Left colon (tissue), 2 donors: ENCODE results near the gene NSD1. TPM values are rescaled to one million over a fixed set of nuclear protein-coding genes. Genes with fewer than 3 reads are reported as not detected.
"Not testable (repeated sequence)": the region's sequence is repeated elsewhere in the genome, so short reads cannot be mapped to it uniquely, and the experiment has no call there.

Source experiments
- ATAC-seq: fragments of 200-7000 bp; cut with Tn5 transposase; one replicate; pipeline ENCODE4 v1.9.1; 2020; ENCODE audit warnings: mild to moderate bottlenecking, moderate library complexity
- DNase-seq, 2 donors: peaks; one replicate each; pipeline ENCODE4 v3.0.0-alpha.2; 2020
- intact Hi-C, 2 donors: fragments of 100-400 bp; cut with DNase I in 1 of 2; cut with micrococcal nuclease in 1 of 2; formaldehyde crosslinking; loops; one replicate each; pipeline versions ENCODE4 v1.11.2 to v1.14.0; 2022; cut with DNase I, micrococcal nuclease
- total RNA-seq, 2 donors: library from RNA; stranded (reverse); fragmentation: NEBNext Ultra II Directional; extraction: Animal tissue kit (Norgen Biotek cat#: 25700); gene quantifications; one replicate each; pipeline ENCODE4 v1.2.1, GENCODE V29; 2021
- donor health status: DM: no; HTN: no; CAD: no.
- donor health status: DM: yes; HTN: yes; CAD: no.

NSD1 gene
- total RNA-seq, 2 donors from 2014 or later, result 55.6 to 65.8 TPM

DNA sequence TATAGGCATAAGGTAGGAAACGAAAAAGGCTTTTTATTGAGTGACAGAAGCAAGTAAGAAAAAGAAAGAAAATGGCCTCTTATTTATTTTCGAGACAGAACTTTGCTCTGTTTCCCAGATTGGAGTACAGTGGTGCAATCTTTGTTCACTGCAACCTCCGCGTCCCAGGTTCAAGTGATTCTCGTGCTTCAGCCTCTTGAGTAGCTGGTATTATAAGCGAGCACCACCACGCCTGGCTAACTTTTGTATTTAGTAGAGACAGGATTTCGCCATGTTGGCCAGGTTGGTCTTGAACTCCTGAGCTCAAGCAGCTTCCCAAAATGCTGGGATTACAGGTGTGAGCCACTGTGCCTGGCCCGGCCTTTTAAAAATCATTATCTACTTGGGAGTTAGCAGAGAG lies 70.7 kb downstream of the NSD1 start:
- ATAC-seq (no peak), DNase-seq (no peak)
- intact Hi-C loops, result no loop called here

DNA sequence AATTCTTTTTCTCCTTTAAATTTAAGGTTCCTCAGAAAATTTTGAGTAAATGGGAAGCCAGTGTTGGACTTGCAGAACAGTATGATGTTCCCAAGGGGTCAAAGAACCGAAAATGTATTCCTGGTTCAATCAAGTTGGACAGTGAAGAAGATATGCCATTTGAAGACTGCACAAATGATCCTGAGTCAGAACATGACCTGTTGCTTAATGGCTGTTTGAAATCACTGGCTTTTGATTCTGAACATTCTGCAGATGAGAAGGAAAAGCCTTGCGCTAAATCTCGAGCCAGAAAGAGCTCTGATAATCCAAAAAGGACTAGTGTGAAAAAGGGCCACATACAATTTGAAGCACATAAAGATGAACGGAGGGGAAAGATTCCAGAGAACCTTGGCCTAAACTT lies 76.0 kb downstream of the NSD1 start:
- ATAC-seq, result no peak
- no peak for DNase-seq
- intact Hi-C loops, result no loop called here

DNA sequence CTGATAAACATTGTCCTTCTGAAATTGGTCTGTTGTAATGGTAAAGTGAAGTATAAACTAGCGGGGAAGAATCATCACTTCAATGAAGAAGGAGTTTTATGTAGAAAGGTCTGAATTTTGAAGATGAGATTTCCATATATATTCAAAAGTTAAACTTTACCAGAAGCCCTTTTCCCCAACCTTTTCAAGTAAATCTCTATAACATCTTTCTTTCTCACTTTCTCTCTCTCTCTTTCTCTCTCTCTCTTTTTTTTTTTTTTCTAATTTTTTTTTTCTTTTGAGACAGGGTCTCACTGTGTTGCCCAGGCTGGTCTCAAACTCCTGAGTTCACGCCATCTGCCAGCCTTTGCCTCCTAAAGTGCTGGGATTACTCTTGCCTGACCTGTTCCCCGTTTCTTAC lies 78.7 kb downstream of the NSD1 start:
- no peak for ATAC-seq
- DNase-seq, result no peak
- intact Hi-C loops, result no loop called here

DNA sequence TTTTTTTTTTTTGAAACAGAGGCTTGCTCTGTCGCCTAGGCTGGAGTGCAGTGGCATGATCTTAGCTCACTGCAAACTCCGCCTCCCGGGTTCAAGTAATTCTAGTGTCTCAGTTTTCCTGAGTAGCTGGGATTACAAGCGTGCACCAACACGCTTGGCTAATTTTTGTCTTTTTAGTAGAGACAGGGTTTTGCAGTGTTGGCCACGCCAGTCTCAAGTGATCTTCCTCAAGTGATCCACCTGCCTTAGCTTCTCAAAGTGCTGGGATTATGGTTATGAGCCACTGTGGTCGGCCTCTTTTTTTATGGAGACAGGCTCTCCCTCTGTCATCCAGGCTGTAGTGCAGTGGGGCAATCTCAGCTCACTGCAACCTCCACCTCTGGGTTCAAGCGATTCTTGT lies 87.0 kb downstream of the NSD1 start:
- ATAC-seq (no peak), DNase-seq (no peak)
- intact Hi-C loops, result no loop called here

DNA sequence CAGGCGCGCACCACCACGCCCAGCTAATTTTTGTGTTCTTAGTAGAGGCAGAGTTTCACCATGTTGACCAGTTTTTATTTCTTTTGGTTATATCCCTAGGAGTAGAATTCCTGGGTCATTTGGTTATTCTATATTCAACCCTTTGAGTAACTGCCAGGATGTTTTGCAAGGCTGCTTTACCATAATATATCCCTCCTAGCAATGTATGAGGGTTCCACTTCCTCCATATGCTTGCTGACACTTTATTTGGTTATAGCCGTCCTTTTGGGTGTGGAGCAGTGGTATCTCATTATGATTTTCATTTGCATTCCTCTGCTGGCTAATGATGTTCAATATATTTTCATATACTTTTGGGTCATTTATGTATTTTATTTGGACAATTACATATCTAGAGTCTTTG lies 88.7 kb downstream of the NSD1 start:
- intact Hi-C loops, result no loop called here
- ATAC-seq (no peak), DNase-seq (no peak)

DNA sequence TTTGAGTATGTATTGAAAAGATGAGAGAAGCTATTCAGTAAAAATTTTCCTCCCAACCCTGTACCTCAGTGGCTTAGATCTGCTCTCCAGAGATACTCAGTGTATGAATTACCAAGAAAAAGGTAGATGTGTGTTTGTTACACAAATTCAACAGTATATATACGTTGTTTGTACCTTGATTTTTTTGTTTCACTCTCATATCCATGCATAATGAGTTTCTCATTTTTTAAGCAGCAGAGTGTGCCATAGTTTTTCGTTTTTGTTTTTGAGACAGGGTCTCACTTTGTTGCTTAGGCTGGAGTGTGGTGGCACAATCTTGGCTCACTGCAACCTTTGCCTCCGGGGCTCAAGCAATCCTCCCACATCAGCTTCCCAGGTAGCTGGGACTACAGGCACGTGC lies 92.2 kb downstream of the NSD1 start:
- intact Hi-C loops, result no loop called here
- no peak for ATAC-seq

DNA sequence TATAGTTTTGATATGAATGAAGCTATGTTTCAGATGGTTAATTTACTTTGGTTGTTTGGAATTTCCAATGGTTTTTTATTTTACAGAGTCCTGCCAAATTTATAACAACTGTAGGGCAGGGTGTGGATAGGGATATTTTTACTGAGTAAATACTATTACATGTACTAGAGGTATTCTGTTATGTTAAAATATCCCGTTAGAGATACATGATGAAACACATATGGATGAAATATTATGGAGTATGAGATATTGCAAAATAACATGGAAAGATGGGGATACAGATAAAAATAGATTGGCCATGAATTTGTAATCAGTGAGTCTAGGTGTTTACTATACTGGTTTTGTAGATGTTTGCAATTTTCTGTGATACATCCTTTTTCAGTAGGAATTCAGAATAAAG lies 93.3 kb downstream of the NSD1 start:
- DNase-seq, result no peak
- ATAC-seq, result no peak
- intact Hi-C loops, result no loop called here

More for the DNA sequence above, 92.2 kb downstream of the NSD1 start:
- no peak for DNase-seq

DNA sequence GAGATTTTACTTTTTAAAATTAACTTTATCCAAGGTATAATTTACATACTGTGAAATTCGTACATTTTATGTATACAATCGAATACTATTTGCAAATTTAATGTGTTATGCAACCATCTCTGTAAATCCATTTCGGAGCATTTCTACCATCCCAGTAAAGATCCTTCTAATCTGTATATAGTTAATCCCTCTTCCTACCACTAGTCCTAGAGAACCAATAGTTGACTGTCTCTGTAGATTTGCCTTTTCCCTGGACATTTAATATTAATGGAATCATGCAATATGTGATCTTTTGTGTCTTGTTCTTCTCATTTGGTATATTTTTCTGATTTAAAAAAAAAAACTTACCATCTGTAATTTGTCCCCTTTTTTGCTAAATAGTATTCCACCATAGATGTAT lies 95.2 kb downstream of the NSD1 start:
- ATAC-seq (no peak), DNase-seq (no peak)
- intact Hi-C loops, result no loop called here

DNA sequence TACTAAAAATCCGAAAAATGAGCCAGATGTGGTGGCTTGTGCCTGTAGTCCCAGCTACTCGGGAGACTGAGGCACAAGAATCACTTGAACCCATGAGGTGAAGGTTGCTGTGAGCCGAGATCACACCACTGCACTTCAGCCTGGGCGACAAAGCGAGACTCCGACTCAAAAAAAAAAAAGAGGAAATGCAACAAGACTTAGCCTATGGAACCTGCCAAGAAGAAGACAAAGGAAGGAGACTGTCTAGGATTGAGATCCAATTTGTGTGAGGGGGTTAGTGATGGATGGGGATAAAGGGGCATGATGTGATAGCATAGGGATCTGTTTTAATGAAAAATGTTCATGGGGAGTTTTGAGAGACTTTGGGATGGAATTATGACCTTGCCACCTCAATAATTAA lies 97.1 kb downstream of the NSD1 start:
- no peak for DNase-seq
- ATAC-seq, result no peak
- intact Hi-C loops, result no loop called here

DNA sequence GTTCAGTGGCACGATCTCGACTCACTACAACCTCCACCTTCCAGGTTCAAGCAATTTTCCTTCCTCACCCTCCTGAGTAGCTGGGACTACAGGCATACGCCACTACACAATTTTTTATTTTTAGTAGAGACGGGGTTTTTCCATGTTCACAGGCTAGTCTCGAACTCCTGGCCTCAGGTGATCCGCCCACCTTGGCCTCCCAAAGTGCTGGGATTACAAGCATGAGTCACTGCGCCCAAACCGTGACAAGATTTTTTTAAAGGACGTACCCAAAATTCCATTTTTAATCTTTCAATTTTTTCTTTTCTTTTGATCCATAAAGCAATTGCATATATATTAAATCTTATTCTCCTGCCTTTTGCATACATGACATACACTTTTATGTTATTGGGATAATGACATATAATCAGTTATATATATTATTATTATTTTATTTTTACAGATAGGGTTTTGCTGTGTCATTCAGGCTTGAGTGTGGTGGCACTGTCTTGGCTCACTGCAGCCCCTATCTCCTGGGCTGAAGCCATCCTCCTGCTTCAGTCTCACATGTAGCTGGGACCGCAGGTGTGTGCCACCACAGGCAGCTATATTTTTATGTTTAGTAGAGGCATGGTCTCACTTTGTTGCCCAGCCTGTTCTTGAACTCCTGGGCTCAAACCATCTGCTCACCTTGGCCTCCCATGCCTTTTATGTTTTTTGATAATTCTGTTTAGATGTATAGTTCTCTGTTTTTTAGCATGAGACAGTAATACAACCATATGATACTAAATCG lies 98.1 kb downstream of the NSD1 start:
- no peak for ATAC-seq
- intact Hi-C loops, result no loop called here

DNA sequence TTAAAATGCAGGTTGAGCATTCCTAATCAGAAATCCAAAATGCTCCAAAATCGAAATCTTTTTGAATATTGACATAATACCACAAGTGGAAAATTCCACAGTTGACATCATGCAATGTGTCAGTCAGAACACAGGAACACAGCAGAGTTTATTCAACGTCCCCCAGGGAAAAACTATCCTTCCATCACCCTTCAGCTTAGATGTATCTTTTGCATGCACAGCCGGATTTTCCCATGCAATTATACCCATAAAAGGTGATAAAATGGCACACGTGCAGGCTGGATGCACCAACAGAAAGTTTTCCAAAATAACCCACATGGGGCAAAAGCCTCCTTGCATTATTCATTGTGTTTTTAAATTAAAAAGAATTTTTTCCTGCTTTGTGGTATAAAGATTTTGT lies 98.8 kb downstream of the NSD1 start:
- DNase-seq (no peak), ATAC-seq (no peak)
- intact Hi-C loops, result no loop called here

More for the DNA sequence above, 98.1 kb downstream of the NSD1 start:
- no peak for DNase-seq

DNA sequence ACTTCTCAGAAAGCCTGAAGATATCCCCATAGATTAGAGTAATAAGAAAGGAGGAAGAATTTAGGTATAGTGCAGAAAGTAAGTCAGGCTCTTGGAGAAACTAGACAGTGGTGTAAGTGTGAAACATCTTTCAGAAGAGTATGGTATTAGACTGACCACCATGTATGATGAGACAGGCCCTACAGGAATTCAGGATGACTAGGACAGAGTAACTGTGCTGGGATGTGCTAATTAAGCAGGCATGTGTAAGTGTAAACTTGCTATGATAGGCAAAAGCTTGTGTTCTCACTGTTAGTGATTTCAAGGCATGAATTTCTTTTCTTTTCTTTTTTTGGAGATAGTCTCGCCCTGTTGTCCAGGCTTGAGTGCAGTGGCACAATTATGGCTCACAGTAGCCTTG lies 99.2 kb downstream of the NSD1 start:
- intact Hi-C loops, result no loop called here
- DNase-seq (no peak), ATAC-seq (no peak)

DNA sequence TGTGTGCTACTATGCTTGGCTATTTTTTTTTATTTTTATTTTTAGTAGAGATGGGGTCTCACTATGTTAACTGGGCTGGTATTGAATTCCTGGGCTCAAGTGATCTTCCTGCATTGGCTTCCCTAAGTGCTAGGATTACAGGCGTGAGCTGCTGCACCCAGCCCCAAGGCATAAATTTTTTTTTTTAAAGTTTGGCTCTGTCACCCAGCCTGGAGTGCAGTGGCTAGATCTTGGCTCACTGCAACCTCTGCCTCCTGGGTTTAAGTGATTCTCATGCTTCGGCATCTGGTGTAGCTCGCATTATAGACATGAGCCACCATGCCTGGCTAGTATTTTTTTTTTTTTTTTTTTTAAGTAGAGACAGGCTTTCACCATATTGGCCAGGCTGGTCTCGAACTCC lies 99.6 kb downstream of the NSD1 start:
- no peak for ATAC-seq
- intact Hi-C loops, result no loop called here

DNA sequence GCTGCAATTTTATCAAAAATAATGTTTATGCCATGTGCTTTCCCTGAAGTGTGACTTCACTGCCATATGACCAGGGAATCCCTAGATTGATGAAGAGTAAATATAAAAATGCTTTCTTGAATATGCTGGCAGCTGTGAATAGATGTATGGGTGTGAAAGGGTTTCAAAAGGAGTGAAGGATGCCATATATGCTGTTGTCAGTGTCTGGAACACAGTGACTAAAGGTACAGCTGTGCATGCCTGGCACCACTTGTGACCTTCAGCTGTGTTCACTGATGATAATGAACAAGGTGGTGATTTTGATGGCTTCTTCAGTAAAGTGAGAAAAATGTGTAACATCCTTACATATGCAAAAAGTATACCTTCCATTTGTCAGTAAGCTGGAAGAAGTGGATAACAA lies 100.2 kb downstream of the NSD1 start:
- DNase-seq, result no peak
- no peak for ATAC-seq
- intact Hi-C loops, result no loop called here

More for the DNA sequence above, 99.6 kb downstream of the NSD1 start:
- no peak for DNase-seq

DNA sequence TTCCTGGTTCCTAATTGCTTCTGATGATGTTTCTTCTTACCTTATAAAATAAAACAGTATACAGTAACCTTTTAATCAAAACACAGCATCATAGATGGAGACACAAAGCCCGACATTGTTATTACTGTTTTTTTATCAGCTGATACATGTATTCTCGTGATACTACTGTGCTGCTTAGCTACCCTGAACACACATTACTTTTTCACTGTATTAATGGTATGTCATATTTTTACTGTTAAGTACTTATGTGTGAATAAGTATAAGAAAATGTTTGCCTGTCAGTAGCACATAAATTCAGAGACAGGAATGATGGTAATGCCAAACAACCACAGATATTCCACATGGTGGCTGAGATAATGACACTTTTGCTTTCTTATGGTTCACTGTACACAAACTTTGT lies 101.3 kb downstream of the NSD1 start:
- intact Hi-C loops, result no loop called here
- ATAC-seq (no peak), DNase-seq (no peak)

DNA sequence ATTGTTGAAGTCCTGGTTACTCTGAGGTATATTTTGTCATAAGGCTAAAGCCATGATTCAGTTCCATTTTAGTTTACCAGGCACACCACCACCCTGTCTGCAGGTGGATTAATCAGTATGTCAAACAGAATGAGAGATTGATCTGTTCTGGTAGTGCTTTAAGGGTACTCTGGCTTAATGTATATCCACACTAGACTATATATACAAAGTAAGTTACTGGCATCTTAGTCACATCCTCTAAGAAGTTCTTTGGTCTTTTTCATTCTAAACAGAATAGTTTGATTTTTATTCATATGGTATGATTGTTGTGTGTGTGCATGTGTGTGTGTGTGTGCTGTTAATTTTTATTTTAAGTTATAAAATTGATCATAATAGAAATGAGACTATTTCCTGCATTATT lies 108.2 kb downstream of the NSD1 start:
- intact Hi-C loops, result no loop called here
- DNase-seq, result no peak
- ATAC-seq, result no peak

DNA sequence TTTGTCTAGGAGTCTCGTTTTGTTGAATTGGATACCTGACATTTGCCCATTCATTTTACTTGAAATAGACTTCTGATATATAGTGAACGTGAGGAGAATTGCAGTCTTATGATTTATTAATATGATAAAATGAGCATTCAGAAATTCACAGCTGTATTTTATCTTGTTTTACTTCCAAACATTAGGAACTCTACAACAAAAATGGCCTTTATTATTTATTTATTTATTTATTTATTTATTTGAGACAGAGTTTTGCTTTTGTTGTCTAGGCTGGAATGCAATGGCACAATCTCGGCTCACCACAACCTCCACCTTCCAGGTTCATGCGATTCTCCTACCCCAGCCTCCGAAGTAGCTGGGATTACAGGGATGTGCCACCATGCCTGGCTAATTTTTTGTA lies 108.7 kb downstream of the NSD1 start:
- no peak for DNase-seq
- intact Hi-C loops, result no loop called here
- ATAC-seq, result no peak

DNA sequence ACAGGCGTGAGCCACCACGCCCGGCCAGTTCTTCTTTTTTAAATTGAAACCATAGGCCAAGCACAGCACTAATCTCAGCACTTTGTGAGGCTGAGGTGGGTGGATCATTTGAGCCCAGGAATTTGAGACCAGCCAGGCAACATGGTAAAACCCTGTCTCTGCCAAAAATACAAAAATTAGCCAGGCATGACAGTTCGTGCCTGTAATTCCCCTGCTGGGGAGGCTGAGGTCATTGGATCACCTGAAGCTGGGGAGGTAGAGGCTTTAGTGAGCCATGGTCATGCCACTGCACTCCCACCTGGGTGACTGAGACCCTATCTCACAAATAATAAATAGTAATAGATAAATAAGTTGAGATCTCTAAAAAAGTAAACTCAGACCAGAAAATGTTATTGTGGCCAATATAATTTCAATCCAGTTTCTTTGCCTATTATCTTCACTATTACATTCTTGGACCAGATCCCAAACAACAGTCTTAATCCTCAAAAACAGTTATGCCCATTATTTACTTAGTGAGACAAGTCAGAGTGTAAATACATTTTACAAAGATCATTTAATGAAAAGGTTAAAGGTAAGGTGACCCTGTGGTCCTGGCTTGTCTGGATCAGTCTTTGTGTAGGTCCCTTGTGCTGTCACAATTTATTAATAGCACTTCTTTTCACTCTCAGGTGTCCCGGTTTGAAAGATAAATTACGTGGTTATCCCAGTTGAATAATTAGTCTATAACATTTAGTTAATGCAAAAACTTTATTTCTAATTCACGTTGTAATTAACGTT lies 116.4 kb downstream of the NSD1 start:
- no peak for ATAC-seq
- intact Hi-C loops, result no loop called here
- DNase-seq, result no peak

DNA sequence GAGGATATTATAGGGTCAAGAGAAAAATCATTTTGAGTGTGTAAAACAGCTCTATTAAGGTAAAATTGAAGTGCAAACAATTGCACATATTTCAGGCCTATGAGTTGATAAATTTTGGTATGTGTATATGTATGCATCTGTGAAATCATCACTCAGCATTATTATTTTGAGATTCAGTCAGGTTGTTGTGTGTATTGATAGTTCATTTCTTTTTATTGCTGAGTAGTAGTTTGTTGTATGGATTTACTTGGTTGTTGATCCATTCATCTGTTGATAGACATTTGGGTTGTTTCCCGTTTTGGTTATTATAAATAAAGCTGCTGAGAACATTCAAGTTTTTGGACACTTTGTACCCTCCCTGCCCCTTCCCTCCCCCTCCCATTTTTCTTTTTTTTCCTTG lies 119.7 kb downstream of the NSD1 start:
- DNase-seq, result no peak
- intact Hi-C loops, result no loop called here
- ATAC-seq, result no peak

DNA sequence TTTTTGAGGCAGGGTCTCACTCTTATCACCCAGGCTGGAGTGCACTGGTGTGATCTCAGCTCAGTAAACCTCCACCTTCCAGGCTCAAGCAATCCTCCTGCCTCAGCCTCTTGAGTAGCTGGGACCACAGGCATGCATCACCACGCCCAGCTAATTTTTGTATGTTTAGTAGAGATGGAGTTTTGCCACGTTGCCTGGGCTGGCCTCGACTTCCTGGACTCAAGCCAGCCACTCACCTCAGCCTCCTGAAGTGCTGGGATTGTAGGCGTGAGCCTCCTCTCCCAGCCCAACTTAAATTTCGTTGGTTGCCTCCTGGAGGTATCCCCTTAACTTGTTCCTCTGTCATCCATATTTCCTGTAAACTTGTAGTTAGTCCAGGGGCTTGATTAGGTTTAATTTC lies 122.7 kb downstream of the NSD1 start:
- ATAC-seq (no peak), DNase-seq (no peak)
- intact Hi-C loops, result no loop called here

DNA sequence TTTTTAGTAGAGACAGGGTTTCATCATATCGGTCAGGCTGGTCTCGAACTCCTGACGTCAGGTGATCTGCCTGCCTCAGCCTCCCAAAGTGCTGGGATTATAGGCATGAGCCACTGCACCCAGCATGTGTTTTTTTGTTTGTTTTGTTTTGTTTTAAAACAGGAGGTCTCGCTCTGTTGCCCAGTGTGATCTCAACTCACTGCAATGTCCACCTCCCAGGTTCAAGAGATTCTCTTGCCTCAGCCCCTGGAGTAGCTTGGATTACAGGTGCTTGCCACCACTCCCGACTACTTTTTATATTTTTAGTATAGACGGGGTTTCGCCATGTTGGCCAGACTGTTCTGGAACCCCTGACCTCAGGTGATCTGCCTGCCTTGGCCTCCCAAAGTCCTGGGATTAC lies 125.1 kb downstream of the NSD1 start:
- DNase-seq, ATAC-seq, intact Hi-C loops: not testable (repeated sequence)
